SK-N-SH (cell line): ENCODE results near the gene SLC12A6. TPM values are rescaled to one million over a fixed set of nuclear protein-coding genes. Genes with fewer than 3 reads are reported as not detected.
"Not testable (repeated sequence)": the region's sequence is repeated elsewhere in the genome, so short reads cannot be mapped to it uniquely, and the experiment has no call there.

Source experiments
- CTCF ChIA-PET: fragments of 300-600, 350-600 bp; formaldehyde crosslinking; extraction: SDS; loops from one replicate; lab custom pipeline; 2021; lab: Yijun Ruan, JAX
- POLR2A ChIA-PET: fragments of 350-600 bp; sonication (Branson Sonifier 250); formaldehyde crosslinking; extraction: SDS; loops from one replicate; lab custom pipeline; 2020; ENCODE audit warnings: antibody characterized with exemption, inconsistent platforms; lab: Yijun Ruan, JAX
- DNase-seq: peaks from one replicate; pipeline ENCODE4 v3.0.0; 2012
- H2AFZ ChIP-seq: fragments of 200-600 bp; sonication (generic); 2 replicates; pipeline ENCODE4 v1.8.1; 2016; ENCODE audit warnings: antibody characterized with exemption, mild to moderate bottlenecking, low read depth
- H3F3A ChIP-seq: fragments of 200-600 bp; sonication (generic); replicated peaks from 2 replicates; pipeline ENCODE3; 2016; ENCODE audit warnings: antibody characterized with exemption, mild to moderate bottlenecking; ENCODE audit not compliant: insufficient read depth
- H3K27ac ChIP-seq, 2 experiments: fragments of 200-500 bp in 1 of 2; fragments of 200-600 bp in 1 of 2; sonication (Bioruptor generic) in 1 of 2; sonication (generic), shearing (Covaris generic) in 1 of 2; 2 replicates each; pipeline versions ENCODE4 v1.5.1 to v1.6.1; 2014 to 2016; ENCODE audit warnings: low read depth in 2 of 2, inconsistent platforms in 1 of 2, low read length in 1 of 2, mild to moderate bottlenecking in 1 of 2, mixed read lengths in 1 of 2
- H3K27me3 ChIP-seq: fragments of 200-600 bp; sonication (generic), shearing (Covaris generic); 2 replicates; pipeline ENCODE4 v1.6.1; 2016; ENCODE audit warnings: mixed run types; ENCODE audit not compliant: insufficient read depth
- H3K36me3 ChIP-seq, 2 experiments: fragments of 200-500 bp in 1 of 2; fragments of 200-600 bp in 1 of 2; sonication (Bioruptor generic) in 1 of 2; sonication (generic) in 1 of 2; replicated peaks in 1 of 2; 2 replicates each; pipeline versions ENCODE3 to v1.5.1; 2014 to 2016; ENCODE audit warnings: low read length in 1 of 2, mild to moderate bottlenecking in 1 of 2; ENCODE audit not compliant: insufficient read depth in 2 of 2, control insufficient read depth in 1 of 2
- H3K4me1 ChIP-seq, 2 experiments: fragments of 200-500 bp in 1 of 2; fragments of 200-600 bp in 1 of 2; sonication (Bioruptor generic) in 1 of 2; sonication (generic), shearing (Covaris generic) in 1 of 2; 2 replicates each; pipeline versions ENCODE4 v1.5.1 to v1.6.1; 2014 to 2016; ENCODE audit warnings: low read depth in 1 of 2, low read length in 1 of 2, mixed run types in 1 of 2; ENCODE audit not compliant: insufficient read depth in 2 of 2, control insufficient read depth in 1 of 2
- H3K4me2 ChIP-seq: fragments of 200-600 bp; sonication (generic), shearing (Covaris generic); 2 replicates; pipeline ENCODE4 v1.6.1; 2017; ENCODE audit warnings: mixed run types
- H3K4me3 ChIP-seq, 2 experiments: fragments of 200-500 bp in 1 of 2; fragments of 200-600 bp in 1 of 2; sonication (Bioruptor generic) in 1 of 2; sonication (generic), shearing (Covaris generic) in 1 of 2; 2 replicates each; pipeline versions ENCODE4 v1.5.1 to v1.8.1; 2014 to 2016; ENCODE audit warnings: low read depth in 2 of 2, inconsistent platforms in 1 of 2, low read length in 1 of 2, mild to moderate bottlenecking in 1 of 2, mixed read lengths in 1 of 2, moderate library complexity in 1 of 2
- H3K79me2 ChIP-seq: fragments of 200-600 bp; sonication (generic); 2 replicates; pipeline ENCODE4 v1.8.1; 2017; ENCODE audit warnings: mild to moderate bottlenecking; ENCODE audit not compliant: insufficient read depth
- H3K9ac ChIP-seq: fragments of 200-600 bp; sonication (generic); 2 replicates; pipeline ENCODE4 v1.6.1; 2017; ENCODE audit warnings: mixed run types
- H3K9me2 ChIP-seq: fragments of 200-600 bp; sonication (generic); 2 replicates; pipeline ENCODE4 v1.6.1; 2017; ENCODE audit warnings: mixed run types
- H3K9me3 ChIP-seq: fragments of 200-600 bp; sonication (generic); 2 replicates; pipeline ENCODE4 v1.6.1; 2017; ENCODE audit warnings: mixed run types, mild to moderate bottlenecking, moderate library complexity
- H4K20me1 ChIP-seq: fragments of 200-600 bp; sonication (generic); 2 replicates; pipeline ENCODE4 v1.6.1; 2017; ENCODE audit warnings: mild to moderate bottlenecking, mixed run types; ENCODE audit not compliant: insufficient read depth
- CHD2 ChIP-seq: fragments of 150-350 bp; IDR thresholded peaks from 2 replicates; pipeline ENCODE4 v1.6.1; 2018; ENCODE audit warnings: low read length; ENCODE audit not compliant: partially characterized antibody
- FOXJ3 ChIP-seq: sonication (generic); formaldehyde crosslinking; IDR thresholded peaks from 2 replicates; pipeline ENCODE4 v1.5.1; 2020; ENCODE audit warnings: mild to moderate bottlenecking, missing genetic modification reagents
- GATA2 ChIP-seq: sonication (generic); formaldehyde crosslinking; IDR thresholded peaks from 2 replicates; pipeline ENCODE4 v1.5.0; 2020; ENCODE audit warnings: mild to moderate bottlenecking, missing genetic modification reagents
- NFIC ChIP-seq: IDR thresholded peaks from 2 replicates; pipeline ENCODE4 v1.4.0; 2012; ENCODE audit warnings: borderline replicate concordance
- RAD21 ChIP-seq: IDR thresholded peaks from 2 replicates; pipeline ENCODE4 v1.6.1; 2012; ENCODE audit warnings: mild to moderate bottlenecking, low read length
- REST ChIP-seq: IDR thresholded peaks from 2 replicates; pipeline ENCODE4 v1.6.1; 2012; ENCODE audit warnings: mild to moderate bottlenecking, low read depth, low read length, moderate library complexity
- SMC3 ChIP-seq: IDR thresholded peaks from 2 replicates; pipeline ENCODE4 v1.6.1; 2012; ENCODE audit warnings: low read depth, low read length, improper control_type of control experiment
- TAF1 ChIP-seq: IDR thresholded peaks from 2 replicates; pipeline ENCODE4 v1.6.1; 2012; ENCODE audit warnings: low read depth, mild to moderate bottlenecking, low read length, moderate library complexity, borderline replicate concordance
- TEAD4 ChIP-seq: IDR thresholded peaks from 2 replicates; pipeline ENCODE4 v1.4.0; 2012; ENCODE audit warnings: mild to moderate bottlenecking, borderline replicate concordance; ENCODE audit not compliant: insufficient read depth
- WGBS: methylation state at CpG from one replicate; pipeline ENCODE4 v1.1.6; 2017; ENCODE audit warnings: low lambda C conversion rate; 5-methylcytosine and 5-hydroxymethylcytosine counted together
- polyA plus RNA-seq, 3 experiments: library from polyadenylated mRNA; depleted of rRNA; stranded (reverse); fragments of >200 nt; gene quantifications; 2 replicates each; pipeline ENCODE4 v1.2.3, GENCODE V29; 2012

Gene SLC12A6
- polyA plus RNA-seq, 1 of the 3 experiments (the other 2 are of a cell fraction), result 7.7 TPM

- peak; percentile 47; the same call in 1 of the 2 replicates for TF ChIP-seq REST
- peak; percentile 72 for TF ChIP-seq SMC3
- TF ChIP-seq TEAD4, result no peak
- TF ChIP-seq GATA2 (CRISPR knock-in tag), result no peak
- TF ChIP-seq FOXJ3 (CRISPR knock-in tag), result peak; percentile 47; the same call in 1 of the 2 replicates
- peak; percentile 41 for TF ChIP-seq CHD2
- TF ChIP-seq TAF1, result peak; percentile 93
- peak; percentile 76 for TF ChIP-seq NFIC
- peak; percentile 77 for TF ChIP-seq RAD21
Measured at GRCh38 chr15:34342737-34343575, 5.4 kb upstream of the SLC12A6 start, which contains the start of the genes NOP10 and NUTM1 (continued).

GRCh38 chr15:34342213-34342736, 4.7 kb upstream of the SLC12A6 start:
- H3K4me3 ChIP-seq, result peak overlapping the region; percentile 59 to 99
- DNase-seq, H3K4me1 ChIP-seq, H3K9me2 ChIP-seq, H4K20me1 ChIP-seq, H3K27me3 ChIP-seq, H3K9me3 ChIP-seq: not testable (repeated sequence)
- H2AFZ ChIP-seq, result peak overlapping the region; percentile 96
- POLR2A ChIA-PET, result interaction anchor here (0.9 to 1.6 kb wide), 2 partner anchors 25 to 111 kb away, joined by 3 to 16 read pairs; partner anchors contain the start of gene LPCAT4
- peak overlapping the region; percentile 86 to 93; a peak in 3 of 4 replicates for H3K27ac ChIP-seq
- peak overlapping the region; percentile 82 for H3K4me2 ChIP-seq
- peak overlapping the region; percentile 93 for H3K9ac ChIP-seq
- peaks cover 34% of the 10 kb centered on the region for H3F3A ChIP-seq
- peaks cover 22 to 36% of the 10 kb centered on the region in 2 experiments for H3K36me3 ChIP-seq
- peaks cover 47% of the 10 kb centered on the region for H3K79me2 ChIP-seq
- 34% methylated on average over 25 of the region's 26 CpGs for WGBS
- CTCF ChIA-PET, result interaction anchor here (0.6 to 2.7 kb wide), 16 partner anchors 9 to 245 kb away, joined by 3 to 18 read pairs (median 5); partner anchors contain the start of genes GOLGA8B and LPCAT4
